Kasumi-1 (cell line): ENCODE measurements around the gene CAPN8.
A peak's percentile ranks its signal among the peaks of the same experiment; 100 is the strongest.

Experiments
- DNase-seq, 2 experiments: peaks; one replicate each; lab custom pipeline; 2025; lab: John Stamatoyannopoulos, UW

Gene CAPN8

DNA sequence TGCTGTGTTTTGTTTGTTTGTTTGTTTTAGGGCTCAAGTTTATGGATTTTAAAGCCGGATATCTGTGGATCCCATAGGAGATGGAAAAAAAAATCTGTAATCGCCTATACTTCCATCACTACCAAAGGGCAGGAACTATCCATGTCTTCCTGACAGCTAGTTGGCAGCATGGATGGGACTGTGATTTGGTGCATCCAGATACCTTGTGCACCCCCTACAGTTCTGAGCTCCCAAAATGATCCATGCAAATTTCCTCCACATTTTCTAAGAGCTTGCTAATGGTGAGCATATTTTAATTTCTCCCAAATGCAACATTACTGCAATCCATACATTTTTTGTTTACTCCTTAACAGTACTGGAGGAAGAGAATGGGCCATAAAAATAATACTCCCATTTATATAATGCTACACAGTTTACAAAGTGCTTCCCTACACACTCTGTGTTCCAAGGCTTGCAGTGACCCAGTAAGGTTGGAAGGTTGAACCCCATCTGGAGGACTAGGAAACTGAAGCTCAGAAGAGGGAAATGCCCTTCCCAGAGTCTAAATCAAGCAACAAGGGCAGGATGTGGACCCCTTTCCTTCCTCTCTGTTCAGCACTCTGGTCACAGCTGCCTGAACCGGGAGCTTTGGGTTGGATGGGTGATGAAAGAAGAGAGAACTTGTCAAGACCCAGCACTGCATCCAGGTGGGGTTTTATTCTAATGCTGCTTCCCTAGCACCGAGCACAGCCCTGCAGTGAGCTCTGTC is 48.0 kb downstream of the CAPN8 start:
- peak in 1 of 2 experiments; percentile 2 for DNase-seq

DNA sequence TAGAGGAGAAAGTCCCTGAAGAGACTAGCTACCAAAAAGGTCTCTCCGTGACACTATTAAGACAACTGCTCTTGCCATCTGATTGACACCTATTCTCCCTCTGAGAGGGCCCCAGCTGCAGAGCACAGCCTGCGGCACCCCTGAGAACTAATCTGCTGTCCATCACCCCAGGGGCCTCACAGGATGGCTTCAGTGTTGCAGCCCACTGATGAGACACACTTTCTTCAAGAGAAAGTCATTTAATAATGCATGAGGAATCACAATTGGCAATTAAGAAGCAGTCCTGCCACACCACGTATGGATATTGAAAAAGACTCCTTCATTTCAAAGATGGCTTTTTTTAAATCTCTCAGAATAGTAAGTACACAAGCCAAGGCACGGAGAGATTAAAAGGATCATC is 48.9 kb downstream of the CAPN8 start:
- DNase-seq, result no peak

DNA sequence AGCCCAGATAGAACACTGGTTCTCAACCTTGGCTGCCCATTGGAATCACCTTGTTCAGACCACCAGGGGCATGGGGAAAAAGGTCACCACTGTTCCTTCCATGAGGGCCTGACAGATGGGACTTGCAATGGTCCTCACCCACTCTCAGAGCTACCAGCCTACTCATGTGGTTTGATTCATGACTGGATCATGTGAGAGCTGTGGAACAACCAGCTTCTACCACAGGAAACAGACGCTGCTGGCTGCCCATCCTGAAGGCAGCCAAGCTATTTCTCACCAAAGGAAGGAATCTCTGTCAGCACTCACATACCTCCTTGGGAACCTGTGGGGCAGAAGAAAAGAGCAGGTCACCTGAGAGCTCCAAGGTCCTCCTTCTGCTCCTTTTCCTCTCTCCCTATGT is 53.6 kb downstream of the CAPN8 start:
- peak in 1 of 2 experiments; percentile 4 for DNase-seq

DNA sequence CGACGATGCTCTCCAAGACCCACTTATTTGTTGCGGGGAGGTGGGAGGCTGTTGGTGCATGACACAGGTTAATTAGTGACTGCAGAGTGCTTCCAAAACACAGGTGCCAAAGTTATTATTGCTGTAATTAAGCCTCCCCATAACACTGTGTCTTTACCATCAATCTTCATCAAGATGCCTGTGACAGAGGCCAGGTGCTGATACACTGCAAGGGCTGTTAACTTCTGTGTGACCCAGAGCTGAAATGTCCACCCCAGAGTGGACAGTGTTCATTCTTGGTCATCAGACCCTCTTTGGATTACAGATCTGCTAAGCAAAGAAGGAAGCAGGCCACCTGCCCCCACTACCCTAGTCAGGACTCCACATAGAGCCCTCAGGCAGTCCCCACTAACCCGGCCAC is 55.5 kb downstream of the CAPN8 start:
- DNase-seq, result no peak

DNA sequence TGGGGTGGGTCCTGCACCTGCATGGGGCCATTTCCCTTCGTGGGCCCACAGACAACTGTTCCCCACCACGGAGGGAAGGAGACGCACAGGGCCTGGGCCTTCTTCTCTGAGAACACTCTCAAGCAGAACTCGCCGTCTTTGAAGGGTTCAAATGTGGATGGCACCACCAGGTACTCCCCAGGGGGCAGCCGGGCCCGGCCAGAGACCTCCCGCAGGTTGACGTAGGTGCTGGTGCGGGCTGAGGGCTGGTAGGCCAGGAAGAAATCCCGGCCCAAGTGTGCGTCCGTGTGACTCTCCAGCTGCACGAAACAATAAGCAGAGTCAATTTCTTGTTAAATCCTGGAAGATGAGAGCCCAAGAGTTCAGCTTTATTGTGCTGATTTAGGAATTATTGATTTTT is 56.4 kb downstream of the CAPN8 start:
- DNase-seq, result no peak

DNA sequence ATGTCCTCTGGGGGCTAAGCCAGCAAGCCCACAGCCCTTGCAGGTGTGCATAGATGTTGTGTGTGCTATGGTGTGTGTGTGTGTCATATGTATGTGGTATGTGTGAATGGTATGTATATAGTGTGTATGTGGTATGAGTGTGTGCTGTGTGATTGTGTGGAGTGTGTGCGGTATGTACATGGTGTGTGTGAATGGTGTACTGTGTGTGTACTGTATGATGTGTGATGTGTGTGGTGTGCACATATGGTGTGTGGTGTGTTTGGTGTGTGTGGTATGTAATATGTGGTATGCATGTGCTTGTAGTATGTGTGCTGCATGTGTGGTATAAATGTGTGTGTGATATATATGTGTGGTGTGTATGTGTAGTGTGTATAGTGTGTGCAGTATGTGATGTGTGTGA is 107.0 kb downstream of the CAPN8 start:
- DNase-seq, result no peak

DNA sequence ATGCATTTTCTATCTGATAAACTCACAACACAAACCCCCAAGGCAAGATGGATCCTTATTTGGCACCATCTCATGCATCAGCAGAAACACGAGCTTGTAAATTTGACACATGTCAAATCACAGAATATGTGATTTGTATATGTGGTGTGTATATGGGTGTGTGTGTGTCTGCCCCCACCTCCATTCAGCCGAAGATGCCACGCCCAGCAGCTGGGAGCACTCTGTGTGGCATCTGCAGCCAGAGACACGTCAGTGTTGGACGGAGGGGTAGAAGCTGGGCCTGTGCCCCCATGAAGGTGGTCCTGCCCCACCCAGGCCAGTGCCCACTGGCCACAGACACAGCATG is 108.4 kb downstream of the CAPN8 start:
- DNase-seq, result no peak

DNA sequence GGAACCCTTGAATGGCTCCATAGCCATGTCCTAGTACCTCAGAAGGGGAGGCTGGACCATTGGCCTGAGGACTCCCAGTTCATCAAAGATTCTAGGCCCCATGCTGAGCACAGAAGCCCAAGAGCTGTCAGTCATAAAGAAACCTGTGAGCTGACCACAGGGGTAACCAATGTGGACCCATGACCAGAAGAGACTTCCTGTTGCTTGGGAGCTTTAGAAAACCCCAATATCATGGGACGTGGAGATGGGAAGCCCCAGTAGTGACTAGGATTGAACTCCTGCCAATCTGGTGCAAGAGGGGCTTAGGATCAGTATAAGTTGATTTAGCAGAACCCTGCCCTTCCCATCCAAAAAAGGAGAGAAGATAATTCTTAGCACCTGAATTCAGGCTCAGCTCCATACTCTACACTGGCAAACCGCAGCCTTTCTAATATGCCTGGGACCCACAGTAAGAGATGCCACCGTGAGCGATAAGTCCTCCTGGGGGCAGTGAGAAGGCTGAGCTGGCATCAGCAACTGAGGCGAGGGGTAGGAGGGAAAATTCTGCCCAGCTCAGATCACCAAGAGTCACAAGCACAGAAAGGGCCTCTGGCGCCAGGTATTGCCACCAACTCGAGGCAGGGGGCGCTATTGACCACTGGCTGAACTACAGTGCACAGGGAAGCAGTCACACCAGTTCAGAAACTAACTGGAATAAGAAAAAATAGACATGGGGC is 108.9 kb downstream of the CAPN8 start:
- peak; percentile 59 to 65 for DNase-seq

DNA sequence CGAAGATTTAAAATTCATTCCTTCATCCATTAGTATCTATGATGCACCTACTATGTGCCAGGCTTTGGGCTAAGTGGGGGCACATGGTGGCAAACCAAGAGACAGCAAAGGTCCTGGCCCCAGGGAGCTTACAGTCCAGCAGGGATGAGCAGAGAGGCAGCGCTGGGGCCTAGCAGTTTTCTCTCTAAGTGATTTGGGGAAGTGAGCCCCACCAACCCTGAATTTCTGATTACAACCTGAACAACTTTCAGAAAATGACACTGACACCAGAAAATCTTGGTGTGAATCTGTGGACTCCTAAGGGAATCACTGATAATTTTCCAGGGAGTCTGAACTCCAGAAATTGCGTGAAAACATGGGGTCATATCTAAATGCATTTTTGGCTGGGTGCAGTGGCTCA is 111.5 kb downstream of the CAPN8 start:
- DNase-seq, result no peak

DNA sequence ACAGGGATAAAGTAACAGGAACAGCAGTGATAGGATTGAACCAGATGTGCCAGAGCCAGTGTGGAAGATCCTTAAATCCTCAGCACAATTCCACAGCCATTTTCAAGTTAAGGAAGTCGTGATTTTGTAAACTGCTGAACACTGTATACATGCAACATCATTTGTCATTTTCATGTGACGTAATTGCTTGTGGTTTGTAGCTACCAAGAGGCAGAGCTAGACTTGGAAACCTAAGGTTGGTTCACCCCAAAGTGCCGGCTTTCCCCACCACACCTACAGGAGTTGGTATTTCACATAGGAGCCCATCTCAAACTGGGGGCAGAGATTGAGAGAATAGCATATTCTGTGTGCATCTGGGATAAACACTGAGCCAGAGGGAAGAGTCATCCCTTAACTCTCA is 113.9 kb downstream of the CAPN8 start:
- no peak for DNase-seq

DNA sequence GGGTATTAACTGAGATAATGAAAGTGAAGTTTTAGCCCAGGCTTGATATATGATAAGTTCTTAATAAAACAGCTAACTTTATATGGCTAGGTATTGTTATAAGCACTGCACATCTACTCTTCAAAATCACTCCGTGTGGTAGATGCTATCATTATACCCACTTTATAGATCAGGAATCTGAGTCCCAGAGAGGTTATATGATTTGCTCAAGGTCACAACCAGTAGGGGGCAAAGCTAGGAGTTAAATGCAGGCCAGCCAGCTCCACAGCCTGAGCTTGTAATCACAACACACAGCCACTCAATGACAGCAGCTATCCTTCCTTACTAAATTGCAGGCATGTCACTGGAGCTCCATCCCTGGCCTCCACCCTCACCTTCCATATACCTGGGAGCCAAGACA is 115.8 kb downstream of the CAPN8 start:
- no peak for DNase-seq

DNA sequence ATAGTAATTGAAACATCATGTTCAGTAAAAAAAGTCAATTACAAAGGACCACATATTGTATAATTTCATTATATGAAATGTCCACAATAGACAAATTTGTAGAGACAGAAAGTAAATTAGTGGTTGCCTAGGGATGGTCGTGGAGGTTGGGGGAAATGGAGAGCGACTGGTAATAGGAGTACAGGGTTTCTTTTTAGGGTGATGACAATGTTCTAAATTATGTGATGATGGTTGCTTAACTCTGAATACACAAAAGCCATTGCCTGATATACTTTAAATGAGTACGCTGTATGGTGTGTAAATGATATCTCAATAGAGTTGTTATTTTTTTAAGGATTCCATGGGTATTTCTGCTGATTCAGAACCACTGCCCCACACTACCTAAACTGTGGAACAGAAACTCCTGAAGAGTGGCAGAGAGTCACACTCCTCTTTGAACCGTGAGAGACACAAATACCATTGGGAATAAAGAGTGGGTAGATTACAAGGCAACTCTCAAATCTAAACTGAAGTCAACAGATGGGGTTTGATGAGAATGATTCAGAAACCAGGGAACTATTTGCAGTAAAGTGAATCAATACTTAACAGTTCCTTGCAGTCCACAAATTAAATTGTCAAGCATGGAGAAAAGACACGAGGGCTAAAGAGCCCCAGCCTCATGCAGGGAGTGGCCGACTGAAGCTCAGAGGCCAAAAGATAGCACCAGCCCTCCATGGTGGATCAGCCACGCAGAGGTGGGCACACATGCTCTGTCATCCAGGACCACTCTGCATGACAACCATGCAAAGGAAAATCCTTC is 118.0 kb downstream of the CAPN8 start:
- DNase-seq, result no peak

DNA sequence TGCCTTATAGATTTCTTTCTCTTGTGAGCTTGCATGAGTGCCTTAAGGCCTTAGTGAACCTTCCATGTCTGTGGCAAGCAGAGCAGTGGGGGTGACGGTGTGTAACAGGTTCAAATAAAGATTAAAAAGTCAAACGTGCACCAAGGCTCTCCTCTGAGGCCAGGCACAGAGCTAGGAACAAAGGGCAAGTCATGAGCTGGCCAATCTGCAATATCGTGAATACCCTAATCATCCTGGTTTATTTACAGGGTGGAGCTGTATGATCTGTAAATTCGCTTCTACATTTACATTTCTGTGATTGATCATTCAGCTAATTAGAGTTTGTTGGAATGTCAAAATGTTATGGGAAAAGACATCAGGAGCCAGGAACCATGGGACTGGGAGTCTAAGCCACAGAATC is 120.2 kb downstream of the CAPN8 start:
- DNase-seq, result no peak

DNA sequence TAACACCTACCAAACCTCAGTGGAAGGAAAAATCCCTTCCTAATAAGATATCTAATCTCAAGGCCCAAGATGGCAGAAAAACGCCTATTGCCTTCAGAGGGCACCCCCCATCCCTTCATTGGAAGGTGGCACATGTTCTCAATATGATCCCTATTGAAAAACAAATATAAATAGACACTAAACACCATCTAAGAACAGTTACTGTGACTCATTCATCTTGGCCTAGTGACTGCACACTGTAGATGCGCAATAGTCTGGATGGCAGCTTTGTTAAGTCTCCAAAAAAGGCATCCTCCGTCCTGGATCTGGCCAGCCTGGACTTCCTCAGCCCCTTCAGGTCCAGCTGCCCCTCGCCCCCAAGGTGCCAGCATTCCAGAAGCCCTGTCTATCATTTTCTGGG is 121.9 kb downstream of the CAPN8 start:
- no peak for DNase-seq

DNA sequence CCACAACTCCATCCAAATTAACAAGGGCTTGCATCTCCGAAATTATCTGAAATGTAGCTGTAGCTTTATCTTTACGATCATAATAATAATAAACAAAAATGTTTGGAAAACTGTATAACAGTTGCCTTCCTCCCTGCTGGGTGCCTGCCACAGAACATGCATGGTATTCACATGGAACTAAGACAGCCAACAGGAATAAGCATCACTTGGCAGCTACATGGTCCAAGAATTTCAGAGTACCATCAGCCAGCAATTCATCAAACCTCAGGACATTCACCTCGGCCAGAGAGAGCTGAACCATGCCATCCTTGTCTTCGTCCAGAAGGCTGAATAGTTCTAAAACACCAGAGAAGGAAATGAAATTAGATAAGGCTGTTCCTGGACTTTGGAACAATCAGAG is 122.7 kb downstream of the CAPN8 start:
- DNase-seq, result no peak

DNA sequence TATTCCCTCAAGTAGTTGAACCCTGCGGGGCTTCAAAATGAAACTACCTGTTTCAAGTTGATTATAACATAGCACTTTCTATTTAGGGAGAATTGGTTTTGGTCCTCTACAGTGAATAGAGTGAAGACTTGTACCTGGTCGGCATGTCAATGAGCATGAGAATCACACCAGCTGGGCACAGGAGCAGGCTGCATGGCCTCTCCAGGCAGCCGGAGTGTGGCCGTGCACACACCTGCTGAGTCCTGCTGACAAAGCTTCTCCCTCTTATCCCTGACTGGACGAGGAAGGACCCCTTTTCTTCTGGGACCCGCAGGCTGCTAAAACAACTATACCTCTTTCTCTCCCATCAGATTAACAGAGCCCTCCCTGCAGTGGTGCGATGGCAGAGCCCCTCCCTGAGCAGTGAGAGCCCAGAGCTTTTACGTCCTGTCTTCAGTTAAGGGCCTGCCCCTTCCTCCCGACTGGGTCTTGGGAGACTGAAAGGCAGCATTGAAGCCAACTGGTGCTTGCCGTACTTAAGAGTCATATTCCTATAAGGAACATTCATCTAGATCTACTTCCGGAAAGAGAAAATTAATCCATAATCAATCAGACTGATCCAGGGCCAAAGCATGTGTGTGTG is 124.9 kb downstream of the CAPN8 start:
- DNase-seq, result no peak

DNA sequence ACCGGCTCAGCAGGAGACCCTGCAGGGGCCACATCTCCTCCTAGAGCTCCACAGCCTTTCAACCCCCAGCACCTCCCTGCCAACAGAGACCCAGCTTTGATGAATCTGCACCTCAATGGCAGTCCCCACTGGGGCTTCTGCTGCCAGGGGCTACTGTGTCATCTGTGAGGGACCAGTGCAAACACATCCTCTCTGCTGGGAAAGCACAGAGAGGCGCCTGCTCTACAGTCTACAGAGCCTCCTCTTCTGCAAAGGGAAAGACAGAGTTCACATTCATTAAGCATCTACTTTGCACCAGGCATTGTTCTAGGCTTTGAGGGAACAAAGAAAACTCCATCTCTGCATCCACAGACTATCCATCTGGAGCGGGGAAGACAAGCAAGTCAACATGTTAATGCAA is 125.8 kb downstream of the CAPN8 start:
- no peak for DNase-seq

DNA sequence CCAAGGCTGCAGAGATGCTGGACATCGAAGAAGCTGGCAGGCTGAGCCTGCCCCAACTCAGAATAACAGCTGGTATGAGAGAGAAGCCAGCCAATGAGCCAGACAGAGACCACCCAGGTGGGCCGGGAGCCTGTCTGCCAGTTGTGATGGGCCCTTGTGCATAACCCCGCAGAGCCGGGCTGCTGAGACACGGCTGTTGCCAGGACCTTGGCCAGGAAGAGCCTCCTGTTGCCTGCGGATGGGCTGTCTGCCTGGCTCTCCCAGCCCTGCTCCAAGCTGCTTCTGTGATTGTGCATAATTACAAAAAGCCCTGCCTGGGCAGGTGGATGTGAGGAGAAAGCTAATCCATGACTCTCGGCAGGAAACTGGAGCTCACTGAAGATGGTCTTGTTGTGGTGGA is 126.5 kb downstream of the CAPN8 start:
- no peak for DNase-seq

DNA sequence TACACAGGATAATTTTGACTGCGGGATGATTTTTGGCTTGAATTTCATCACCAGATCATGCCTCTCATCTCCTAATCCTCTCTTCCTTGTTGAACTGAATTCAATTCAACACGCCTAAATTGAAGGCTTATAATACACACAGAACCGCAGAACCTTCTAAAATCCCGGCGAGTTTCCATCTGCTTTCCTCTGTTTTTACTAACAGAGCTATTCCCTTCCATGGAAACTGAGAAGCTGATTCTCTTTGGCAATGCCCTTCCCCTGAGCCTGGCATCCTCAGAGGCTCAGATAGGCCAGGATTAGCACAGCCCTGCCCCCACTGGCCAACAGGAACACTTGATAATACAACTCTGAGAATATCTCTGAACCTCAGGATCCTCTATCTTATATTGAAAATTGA is 130.2 kb downstream of the CAPN8 start:
- no peak for DNase-seq

DNA sequence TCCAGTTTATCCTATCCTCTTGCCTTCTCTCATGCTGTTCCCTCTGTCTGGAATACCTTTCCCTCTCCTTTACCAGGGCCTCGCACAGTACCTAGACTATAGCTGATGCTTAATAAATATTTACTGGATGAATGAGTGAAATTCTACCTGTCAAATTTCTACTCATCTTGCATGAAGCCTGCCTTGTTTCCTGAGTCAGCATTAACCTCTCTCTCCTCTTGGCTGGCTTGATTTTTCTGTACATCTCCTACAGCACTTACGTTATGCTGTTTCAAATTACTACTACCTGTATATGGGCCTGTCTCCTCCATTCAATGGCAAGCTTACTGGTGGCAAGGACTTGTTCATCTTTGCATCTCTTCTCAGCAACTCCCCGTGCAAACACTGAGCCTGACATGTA is 130.8 kb downstream of the CAPN8 start:
- DNase-seq, result no peak

DNA sequence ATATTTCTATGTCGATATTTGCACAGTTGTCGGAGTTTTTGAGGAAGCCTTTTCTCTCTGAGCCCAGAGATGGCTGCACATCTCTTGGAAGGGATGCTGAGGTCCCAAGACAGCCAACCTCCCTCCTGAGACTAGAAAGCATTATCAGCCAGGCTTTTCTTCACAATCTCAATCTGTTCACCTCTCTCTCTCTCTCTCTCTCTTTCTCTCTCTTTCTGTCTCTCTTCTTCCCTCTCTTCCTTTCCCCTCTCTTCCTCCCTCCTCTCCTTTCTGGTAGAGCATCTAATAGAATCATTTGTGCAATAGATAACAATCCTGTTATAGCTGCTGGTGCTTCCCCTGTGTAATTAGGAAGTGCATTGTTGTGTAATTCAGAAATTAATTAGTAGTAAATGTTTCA is 131.8 kb downstream of the CAPN8 start:
- DNase-seq, result no peak

DNA sequence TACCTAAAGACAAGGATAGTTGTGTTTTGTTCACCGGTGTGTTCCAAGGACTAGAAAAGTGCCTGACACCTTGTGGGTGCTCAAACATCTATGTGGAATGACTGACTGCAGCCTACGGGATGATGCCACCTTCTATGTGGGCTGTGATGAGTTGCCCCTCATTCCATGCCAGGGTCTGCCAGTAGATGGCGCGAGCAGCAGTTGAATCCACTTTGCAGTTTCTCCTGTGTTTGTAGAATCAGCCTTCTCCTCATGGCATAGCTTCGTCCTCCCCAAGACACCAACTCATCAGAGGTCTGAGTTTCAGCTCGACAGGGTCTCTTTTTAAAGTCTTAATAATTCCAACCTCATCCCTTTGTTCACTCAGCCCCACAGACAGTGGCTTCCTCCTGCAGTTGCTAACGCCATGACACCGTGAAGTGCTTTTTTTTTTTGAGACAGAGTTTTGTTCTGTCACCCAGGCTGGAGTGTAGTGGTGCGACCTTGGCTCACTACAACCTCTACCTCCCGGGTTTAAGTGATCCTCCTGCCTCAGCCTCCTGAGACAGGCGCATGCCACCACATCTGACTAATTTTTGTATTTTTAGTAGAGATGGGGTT is 133.7 kb downstream of the CAPN8 start:
- peak; percentile 44 to 55 for DNase-seq
